GM13976 (cell line): ENCODE data around the gene PJA1.

Experiments used
- DNase-seq: peaks from one replicate; pipeline ENCODE4 v3.0.0; 2012; ENCODE audit warnings: low spot score
- CTCF ChIP-seq: IDR thresholded peaks from 2 replicates; pipeline ENCODE4 v1.5.1; 2012; ENCODE audit warnings: borderline replicate concordance, mild to moderate bottlenecking; ENCODE audit not compliant: insufficient read depth; ENCODE audit errors: extremely low read depth, missing control alignments, control extremely low read depth
- in situ Hi-C: fragments of 300-500 bp; cut with MboI; formaldehyde crosslinking; loops from one replicate; pipeline ENCODE4 v1.12.0; 2022; ENCODE audit warnings: low sequenced_read_pairs, mixed read lengths, inconsistent platforms; ENCODE audit not compliant: unreplicated experiment

The PJA1 gene

DNA sequence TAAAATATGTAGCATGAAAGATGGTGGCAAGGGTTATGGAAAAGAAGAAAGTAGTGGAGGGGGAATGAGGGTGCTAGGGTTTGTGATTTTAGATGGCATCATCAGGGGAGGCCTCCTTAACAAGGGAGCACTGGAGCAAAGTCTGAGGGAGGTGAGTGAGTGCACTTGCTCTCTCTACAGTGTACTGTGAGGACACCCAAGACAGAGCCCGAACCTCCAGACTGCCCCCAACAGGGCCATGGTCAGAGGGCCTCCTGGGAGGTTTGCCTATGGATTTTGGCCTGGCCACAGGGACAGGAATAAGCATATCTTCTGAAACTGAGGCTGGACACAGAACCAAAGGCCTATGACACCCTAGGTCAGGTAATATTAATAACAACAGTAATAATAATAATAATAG, 21.4 kb upstream of the PJA1 start:
- in situ Hi-C loops, result no loop called here
- no peak for DNase-seq
- no peak for TF ChIP-seq CTCF

- no peak for TF ChIP-seq CTCF
- in situ Hi-C loops, result no loop called here
- no peak for DNase-seq
Measured at GRCh38 chrX:69185886-69186285, 20.6 kb upstream of the PJA1 start.

- in situ Hi-C loops, result no loop called here
- TF ChIP-seq CTCF, result no peak
- no peak for DNase-seq
Measured at GRCh38 chrX:69185141-69185540, 19.9 kb upstream of the PJA1 start.

DNA sequence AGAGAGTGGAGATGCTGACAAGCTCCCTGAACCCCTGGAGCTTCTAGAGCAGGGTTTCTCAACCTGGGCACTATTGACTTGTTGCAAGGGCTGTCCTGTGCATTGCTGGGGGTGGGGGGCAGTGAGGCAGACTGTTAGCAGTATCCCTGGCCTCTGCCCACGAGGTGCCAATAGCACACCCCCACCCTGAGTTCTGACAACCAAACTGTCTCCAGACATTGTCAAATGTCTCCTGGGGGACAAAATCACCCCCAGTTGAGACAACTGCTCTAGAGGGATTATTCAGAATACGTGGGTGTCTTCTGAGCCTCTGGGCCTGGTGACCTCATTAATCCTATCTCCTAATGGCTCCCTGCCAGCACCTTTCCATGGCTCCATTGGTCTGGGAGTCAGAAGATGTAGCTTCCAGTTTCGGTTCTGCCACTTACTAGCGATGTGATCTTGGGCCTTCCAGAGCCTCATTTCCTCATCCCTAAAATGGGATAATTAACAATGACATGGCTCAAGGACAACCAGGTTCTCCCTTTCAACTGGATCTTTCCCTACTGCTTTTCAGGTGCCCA, 17.6 kb upstream of the PJA1 start:
- in situ Hi-C loops, result no loop called here

DNA sequence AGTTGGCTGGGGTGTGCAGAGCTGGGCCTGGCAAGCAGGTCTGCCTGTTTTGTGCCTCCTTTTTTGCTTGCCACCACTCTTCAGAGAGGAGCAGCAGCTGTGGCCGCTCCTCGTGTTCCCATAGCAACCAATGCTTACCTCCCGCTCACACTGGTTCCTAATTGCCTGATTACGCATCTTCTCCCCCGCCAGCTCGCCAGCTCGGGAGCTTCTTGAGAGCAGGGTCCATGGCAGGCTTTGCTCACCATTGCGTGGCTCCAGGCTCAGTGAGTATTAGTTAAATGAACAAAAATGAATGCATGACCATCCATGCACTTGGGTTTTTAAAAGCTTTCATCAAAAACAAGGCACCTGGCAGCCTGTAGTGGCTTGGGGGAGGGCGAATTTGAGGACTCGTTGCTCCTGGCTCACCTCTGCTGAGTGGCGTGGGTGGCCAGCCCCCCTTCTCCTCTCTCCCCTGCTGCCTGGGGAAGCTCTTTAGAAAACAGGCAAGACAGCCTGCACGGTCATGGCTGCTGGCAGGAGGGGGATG, 14.2 kb upstream of the PJA1 start:
- in situ Hi-C loops, result no loop called here
- no peak for DNase-seq
- TF ChIP-seq CTCF, result no peak

More for the DNA sequence above, 17.6 kb upstream of the PJA1 start:
- TF ChIP-seq CTCF, result no peak
- no peak for DNase-seq

DNA sequence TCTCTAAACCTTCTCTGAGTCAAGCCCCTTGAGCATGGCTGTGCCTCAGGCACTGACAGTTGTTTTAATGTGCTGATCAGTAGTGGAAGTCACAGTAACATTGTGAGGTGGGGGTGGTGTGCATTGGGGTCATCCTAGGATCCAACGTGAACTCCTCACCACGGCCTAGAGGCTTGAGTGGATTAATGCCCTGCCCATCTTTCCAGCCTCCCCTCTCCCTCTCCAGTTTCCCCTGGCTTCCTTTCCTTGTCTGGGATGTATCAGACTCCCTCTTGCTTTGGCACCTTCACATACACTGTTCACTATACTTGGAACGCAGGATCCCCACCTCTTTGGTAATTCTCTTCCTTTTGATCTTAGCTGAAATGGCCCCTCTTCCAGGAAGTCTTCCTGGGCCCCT, 13.3 kb upstream of the PJA1 start:
- in situ Hi-C loops, result no loop called here
- TF ChIP-seq CTCF, result no peak
- DNase-seq, result no peak
